Vagina (tissue), 2 donors: ENCODE results near the gene LRRC74A.

ENCODE experiments used
- CTCF ChIP-seq, 3 experiments: fragments of 450-650 bp in 2 of 3; fragments of 200-600 bp in 1 of 3; sonication (generic) in 1 of 3; IDR thresholded peaks; one replicate each; pipeline ENCODE4 v1.5.1; 2017 to 2019; ENCODE audit warnings: antibody characterized with exemption in 3 of 3, mild to moderate bottlenecking in 2 of 3, moderate library complexity in 2 of 3
- POLR2A ChIP-seq, 2 donors: fragments of 450-650 bp; IDR thresholded peaks; one replicate each; pipeline ENCODE4 v1.6.1; 2017; ENCODE audit warnings: antibody characterized with exemption in 2 of 2, mild to moderate bottlenecking in 2 of 2, moderate library complexity in 2 of 2
- POLR2AphosphoS5 ChIP-seq, 2 donors: sonication (generic); formaldehyde crosslinking; IDR thresholded peaks; one replicate each; pipeline ENCODE4 v1.9.0; 2017; ENCODE audit warnings: antibody characterized with exemption in 2 of 2, mild to moderate bottlenecking in 2 of 2, low read depth in 1 of 2; ENCODE audit not compliant: insufficient read depth in 1 of 2

- TF ChIP-seq CTCF (IDR thresholded peaks at IDR 0.05) (no peak), POLR2A (IDR thresholded peaks at IDR 0.05) (no peak), POLR2AphosphoS5 (IDR thresholded peaks at IDR 0.05; ENCODE audit: insufficient read depth in 1 of 2, low read depth in 1 of 2) (no peak)
Measured at GRCh38 chr14:76781648-76782051, 44.6 kb upstream of the LRRC74A start.
